ENCODE results near the gene KRTAP20-2.

KRTAP20-2 gene

GRCh38 chr21:30638686-30639085 lies 3.7 kb downstream of the KRTAP20-2 start:
- DNase-seq (no peak), ATAC-seq (no peak)
- H3K9me3 Mint-ChIP-seq, result peaks cover 0 to 4% of the 10 kb centered on the region in 2 donors
- H3K4me1 Mint-ChIP-seq, result no peaks in the 10 kb centered on the region
- H3K4me3 Mint-ChIP-seq, result no peak overlapping the region
- no peak overlapping the region for H3K27ac Mint-ChIP-seq
- no peaks in the 10 kb centered on the region for H3K27me3 Mint-ChIP-seq

DNA sequence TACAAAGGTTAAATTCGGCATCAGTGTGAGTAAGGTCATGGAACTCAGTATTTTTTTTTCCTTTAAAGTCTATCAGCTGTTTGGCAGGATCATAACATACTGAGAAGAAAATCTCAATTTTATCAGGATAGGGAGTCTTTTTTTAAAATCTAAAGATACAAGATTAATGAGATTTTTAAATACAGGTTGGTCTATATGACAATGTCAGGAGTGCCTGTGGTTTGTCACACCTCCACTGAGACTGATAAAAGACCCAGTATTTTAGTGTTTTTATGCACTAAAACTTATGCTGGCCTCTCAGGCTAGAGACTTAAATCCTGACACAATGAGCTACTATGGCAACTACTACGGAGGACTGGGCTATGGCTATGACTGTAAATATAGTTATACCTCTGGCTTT lies 7.6 kb downstream of the KRTAP20-2 start, which contains the start of gene KRTAP20-3:
KRTAP20-3 (plus strand) TSS at position 301 of the 400 bp plus-strand sequence.
- H3K27ac Mint-ChIP-seq, result no peak within 1 kb of the TSS
- no peaks in the 10 kb centered on the region for H3K27me3 Mint-ChIP-seq
- ATAC-seq (no peak), DNase-seq (no peak)
- peaks cover 8 to 11% of the 10 kb centered on the region in 2 donors for H3K9me3 Mint-ChIP-seq
- no peak within 1 kb of the TSS for H3K4me3 Mint-ChIP-seq
- H3K4me1 Mint-ChIP-seq, result no peaks in the 10 kb centered on the region

- no peak overlapping the region for H3K27ac Mint-ChIP-seq
- H3K4me3 Mint-ChIP-seq, result no peak overlapping the region
- DNase-seq (no peak), ATAC-seq (no peak)
- no peaks in the 10 kb centered on the region for H3K4me1 Mint-ChIP-seq
- H3K27me3 Mint-ChIP-seq, result no peaks in the 10 kb centered on the region
- peaks cover 8 to 11% of the 10 kb centered on the region in 2 donors for H3K9me3 Mint-ChIP-seq
Observed at GRCh38 chr21:30646904-30647414, 12.0 kb downstream of the KRTAP20-2 start.

DNA sequence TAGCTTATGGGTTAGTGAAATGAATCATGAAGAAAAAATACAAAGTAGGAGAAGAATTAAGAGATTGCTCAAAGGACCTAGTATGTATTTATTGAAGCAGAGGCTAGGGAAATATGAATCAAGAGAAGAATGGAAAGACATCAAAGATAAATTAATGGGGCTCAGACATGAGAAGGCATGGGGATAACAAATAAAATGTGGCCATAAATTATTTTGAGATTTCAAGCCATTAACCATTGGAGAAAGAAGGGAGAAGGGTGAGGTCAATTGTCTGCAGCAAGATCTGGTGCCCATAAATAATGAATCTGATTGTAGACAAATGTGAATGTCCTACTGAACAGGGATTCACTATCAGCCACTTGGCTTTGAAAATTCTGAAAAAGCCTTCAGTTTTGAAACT lies 17.9 kb downstream of the KRTAP20-2 start:
- no peaks in the 10 kb centered on the region for H3K4me1 Mint-ChIP-seq

DNA sequence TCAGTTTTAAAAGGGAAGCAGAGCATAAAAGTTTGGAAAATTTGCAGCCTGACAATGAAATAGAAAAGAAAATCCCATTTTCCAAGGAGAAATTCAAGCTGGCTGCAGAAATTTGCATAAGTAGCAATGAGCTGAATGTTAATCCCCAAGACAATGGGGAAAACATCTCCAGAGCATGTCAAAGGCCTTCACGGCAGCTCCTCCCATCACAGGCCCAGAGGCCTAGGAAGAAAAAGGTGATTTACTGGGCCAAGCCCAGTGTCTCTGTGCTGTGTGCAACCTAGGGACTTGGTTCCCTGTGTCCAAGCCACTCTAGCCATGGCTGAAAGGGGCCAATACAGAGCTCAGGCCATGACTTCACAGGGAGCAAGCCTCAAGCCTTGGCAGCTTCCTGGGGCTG lies 33.8 kb downstream of the KRTAP20-2 start:
- H3K4me3 Mint-ChIP-seq, result no peak overlapping the region
- no peaks in the 10 kb centered on the region for H3K4me1 Mint-ChIP-seq
- H3K27me3 Mint-ChIP-seq, result peaks cover 15% of the 10 kb centered on the region
- no peak overlapping the region for H3K27ac Mint-ChIP-seq
- no peak for DNase-seq
- no peak for ATAC-seq
- H3K9me3 Mint-ChIP-seq, result peaks cover 15 to 20% of the 10 kb centered on the region in 2 donors

More for the DNA sequence above, 17.9 kb downstream of the KRTAP20-2 start:
- H3K27ac Mint-ChIP-seq, result no peak overlapping the region
- H3K27me3 Mint-ChIP-seq, result no peaks in the 10 kb centered on the region
- H3K4me3 Mint-ChIP-seq, result no peak overlapping the region
- DNase-seq (no peak), ATAC-seq (no peak)
- H3K9me3 Mint-ChIP-seq, result peaks cover 0 to 5% of the 10 kb centered on the region in 2 donors

DNA sequence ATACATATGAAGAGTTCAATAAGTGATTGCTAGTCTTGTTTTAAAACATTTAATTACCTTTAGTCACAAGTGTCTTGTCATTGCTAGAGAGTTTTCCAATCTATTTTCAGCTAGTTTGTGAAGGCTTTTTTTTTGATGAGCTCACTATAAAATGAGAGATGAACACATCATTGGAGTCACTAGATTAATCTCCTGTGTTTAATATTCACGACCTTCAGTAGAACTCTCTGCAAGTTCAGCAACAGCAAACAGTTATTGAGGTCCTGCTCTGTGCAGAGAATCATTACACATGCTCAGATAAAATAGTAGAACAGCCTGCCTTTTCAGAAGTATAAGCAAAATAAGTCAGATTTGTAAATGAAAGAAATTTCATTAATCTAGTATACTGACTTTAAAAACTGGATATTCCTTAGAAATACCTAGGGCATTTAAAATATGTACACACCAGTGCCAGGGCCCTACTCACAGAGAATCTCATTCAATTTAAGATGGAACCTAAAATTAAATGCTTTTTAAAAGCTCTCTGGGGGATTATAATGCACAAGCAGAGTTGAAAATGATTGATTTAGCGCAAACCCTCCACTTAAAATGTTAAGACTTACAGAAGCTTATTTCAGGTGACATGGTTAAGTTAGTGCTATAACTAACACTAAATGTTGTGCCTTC lies 38.1 kb downstream of the KRTAP20-2 start:
- peaks cover 15% of the 10 kb centered on the region for H3K27me3 Mint-ChIP-seq
- no peak for DNase-seq
- no peaks in the 10 kb centered on the region for H3K4me1 Mint-ChIP-seq
- H3K9me3 Mint-ChIP-seq, result peaks cover 14 to 20% of the 10 kb centered on the region in 2 donors
- no peak for ATAC-seq
- H3K27ac Mint-ChIP-seq, result no peak overlapping the region
- no peak overlapping the region for H3K4me3 Mint-ChIP-seq

GRCh38 chr21:30674312-30674711 lies 39.3 kb downstream of the KRTAP20-2 start:
- Mint-ChIP-seq H3K4me3 (no peak overlapping the region), H3K27me3 (peaks cover 15% of the 10 kb centered on the region)
- no peak for ATAC-seq

GRCh38 chr21:30676737-30677136 lies 41.7 kb downstream of the KRTAP20-2 start:
- H3K4me1 Mint-ChIP-seq, result no peaks in the 10 kb centered on the region
- no peaks in the 10 kb centered on the region for H3K9me3 Mint-ChIP-seq
- no peak overlapping the region for H3K4me3 Mint-ChIP-seq
- no peaks in the 10 kb centered on the region for H3K27me3 Mint-ChIP-seq
- H3K27ac Mint-ChIP-seq, result no peak overlapping the region
- ATAC-seq (no peak), DNase-seq (no peak)

More at GRCh38 chr21:30674312-30674711, 39.3 kb downstream of the KRTAP20-2 start:
- no peak for DNase-seq
- Mint-ChIP-seq H3K27ac (no peak overlapping the region), H3K9me3 (peaks cover 10 to 20% of the 10 kb centered on the region in 2 donors), H3K4me1 (no peaks in the 10 kb centered on the region)

DNA sequence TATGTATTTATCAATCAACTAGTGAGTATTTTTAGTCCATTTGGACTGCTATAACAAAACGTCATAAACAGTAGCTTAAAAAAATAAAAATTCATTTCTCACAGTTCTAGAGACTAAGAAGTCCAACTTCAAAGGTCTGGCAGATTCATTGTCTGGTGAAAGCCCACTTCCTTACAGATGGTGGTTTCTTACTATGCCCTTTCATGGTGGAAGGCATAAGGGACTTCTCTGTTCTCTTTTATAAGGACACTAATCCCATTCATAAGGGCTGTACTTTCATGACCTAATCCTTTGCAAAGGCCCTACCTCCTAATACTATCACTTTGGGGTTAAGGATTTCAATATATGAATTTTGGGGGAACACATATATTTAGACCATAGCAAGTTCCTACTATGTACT lies 45.6 kb downstream of the KRTAP20-2 start:
- H3K4me3 Mint-ChIP-seq, result no peak overlapping the region
- H3K9me3 Mint-ChIP-seq, result no peaks in the 10 kb centered on the region
- no peak for DNase-seq
- no peaks in the 10 kb centered on the region for H3K27me3 Mint-ChIP-seq
- H3K27ac Mint-ChIP-seq, result no peak overlapping the region
- ATAC-seq, result no peak
- H3K4me1 Mint-ChIP-seq, result no peaks in the 10 kb centered on the region

DNA sequence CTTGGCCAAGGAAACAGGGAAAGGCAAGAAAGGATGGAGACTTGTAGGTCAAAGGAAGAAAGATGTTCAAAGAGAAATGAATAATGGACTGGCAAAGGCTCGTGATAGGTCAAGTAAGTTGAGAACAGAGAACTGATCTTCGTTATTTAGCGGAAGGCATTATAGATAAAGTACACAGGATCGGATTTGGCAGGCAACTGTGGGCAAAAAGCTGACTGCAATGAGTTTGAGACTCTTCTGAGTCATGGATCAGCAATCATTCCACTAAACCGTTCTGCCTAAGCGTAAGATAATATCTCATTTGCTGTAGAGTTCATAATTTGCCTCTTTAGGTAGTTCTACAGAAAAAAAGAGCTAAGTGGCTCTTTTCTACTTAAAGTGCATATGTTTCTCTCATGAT lies 49.5 kb downstream of the KRTAP20-2 start:
- no peaks in the 10 kb centered on the region for H3K4me1 Mint-ChIP-seq
- H3K27me3 Mint-ChIP-seq, result peaks cover 3% of the 10 kb centered on the region
- no peak for DNase-seq
- H3K9me3 Mint-ChIP-seq, result no peaks in the 10 kb centered on the region
- no peak for ATAC-seq
- no peak overlapping the region for H3K27ac Mint-ChIP-seq
- H3K4me3 Mint-ChIP-seq, result no peak overlapping the region

All from stimulated activated naive CD8-positive, alpha-beta T cell treated with anti-CD3 and anti-CD28 coated beads, Interleukin-15, amount 100 ng/mL, for 72 hours (primary cell).